HG02798 (cell line): ENCODE measurements around the gene CYP2J2.
"Not testable (repeated sequence)": the region's sequence is repeated elsewhere in the genome, so short reads cannot be mapped to it uniquely, and the experiment has no call there.

Experiments
- ATAC-seq: cut with Tn5 transposase; IDR thresholded peaks from one replicate; pipeline ENCODE4 v1.9.1; 2021; ENCODE audit warnings: mild to moderate bottlenecking; ENCODE audit not compliant: unreplicated experiment, poor library complexity

The CYP2J2 gene

GRCh38 chr1:59878370-59878769, 48.2 kb downstream of the CYP2J2 start:
- no peak for ATAC-seq

GRCh38 chr1:59877108-59877682, 49.4 kb downstream of the CYP2J2 start:
- no peak for ATAC-seq

GRCh38 chr1:59871746-59872145, 54.8 kb downstream of the CYP2J2 start:
- ATAC-seq: no peak

GRCh38 chr1:59866462-59866861, 60.1 kb downstream of the CYP2J2 start:
- no peak for ATAC-seq

- ATAC-seq: no peak
Observed at GRCh38 chr1:59857679-59858354, 68.8 kb downstream of the CYP2J2 start.

GRCh38 chr1:59856725-59857338, 69.7 kb downstream of the CYP2J2 start:
- no peak for ATAC-seq

GRCh38 chr1:59855297-59855696, 71.3 kb downstream of the CYP2J2 start:
- not testable (repeated sequence) for ATAC-seq

- no peak for ATAC-seq
Observed at GRCh38 chr1:59852117-59852516, 74.5 kb downstream of the CYP2J2 start.

GRCh38 chr1:59846895-59847282, 79.7 kb downstream of the CYP2J2 start:
- no peak for ATAC-seq

GRCh38 chr1:59846209-59846894, 80.2 kb downstream of the CYP2J2 start:
- ATAC-seq: no peak

- ATAC-seq: no peak
Observed at GRCh38 chr1:59845091-59845490, 81.5 kb downstream of the CYP2J2 start.
